B cell (primary cell): ENCODE measurements around the gene BACH2.

ENCODE experiments used
- EZH2 ChIP-seq: IDR thresholded peaks from 2 replicates; pipeline ENCODE4 v1.6.1; 2012; ENCODE audit warnings: borderline replicate concordance, low read depth, mild to moderate bottlenecking, moderate library complexity, low read length; ENCODE audit not compliant: insufficient read depth, poor library complexity, severe bottlenecking
- TF ChIP-seq, protein P1 (sequence below): fragments of 200-600 bp; IDR thresholded peaks from one replicate; pipeline ENCODE4 v1.8.0; 2022; ENCODE audit warnings: antibody characterized with exemption, mild to moderate bottlenecking

DNA sequence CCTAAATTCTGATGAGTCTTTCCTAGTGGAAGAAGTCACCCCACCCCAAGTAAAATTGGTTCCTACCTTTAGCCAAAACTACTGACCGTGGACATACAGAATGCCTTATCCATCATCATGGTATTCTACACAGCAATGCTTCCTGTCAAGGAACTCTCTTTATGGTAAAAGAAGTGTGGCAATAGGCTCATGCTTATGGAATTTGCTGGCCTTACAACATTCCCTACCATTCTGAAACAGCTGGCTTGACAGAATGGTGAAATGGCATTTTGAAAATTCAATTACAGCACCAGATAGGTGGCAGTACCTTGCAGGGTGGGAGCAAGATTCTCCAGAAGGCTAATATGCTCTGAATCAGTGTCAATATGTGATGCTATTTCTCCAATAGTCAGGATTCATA lies 41.8 kb upstream of the BACH2 start:
- TF ChIP-seq, protein P1, sequence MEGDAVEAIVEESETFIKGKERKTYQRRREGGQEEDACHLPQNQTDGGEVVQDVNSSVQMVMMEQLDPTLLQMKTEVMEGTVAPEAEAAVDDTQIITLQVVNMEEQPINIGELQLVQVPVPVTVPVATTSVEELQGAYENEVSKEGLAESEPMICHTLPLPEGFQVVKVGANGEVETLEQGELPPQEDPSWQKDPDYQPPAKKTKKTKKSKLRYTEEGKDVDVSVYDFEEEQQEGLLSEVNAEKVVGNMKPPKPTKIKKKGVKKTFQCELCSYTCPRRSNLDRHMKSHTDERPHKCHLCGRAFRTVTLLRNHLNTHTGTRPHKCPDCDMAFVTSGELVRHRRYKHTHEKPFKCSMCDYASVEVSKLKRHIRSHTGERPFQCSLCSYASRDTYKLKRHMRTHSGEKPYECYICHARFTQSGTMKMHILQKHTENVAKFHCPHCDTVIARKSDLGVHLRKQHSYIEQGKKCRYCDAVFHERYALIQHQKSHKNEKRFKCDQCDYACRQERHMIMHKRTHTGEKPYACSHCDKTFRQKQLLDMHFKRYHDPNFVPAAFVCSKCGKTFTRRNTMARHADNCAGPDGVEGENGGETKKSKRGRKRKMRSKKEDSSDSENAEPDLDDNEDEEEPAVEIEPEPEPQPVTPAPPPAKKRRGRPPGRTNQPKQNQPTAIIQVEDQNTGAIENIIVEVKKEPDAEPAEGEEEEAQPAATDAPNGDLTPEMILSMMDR: no peak
- no peak for TF ChIP-seq EZH2
